GM12873 (cell line): ENCODE data around the gene TYRP1.

Source experiments
- CTCF ChIP-seq: IDR thresholded peaks from 2 replicates; pipeline ENCODE4 v1.5.1; 2012; ENCODE audit warnings: low read depth, mild to moderate bottlenecking, moderate library complexity, low read length, control low read depth; ENCODE audit not compliant: insufficient read depth; ENCODE audit errors: missing control alignments

Gene TYRP1

GRCh38 chr9:12693141-12693540 lies at the start of gene TYRP1:
Gene TYRP1 (plus strand): TSS chr9:12693385. CDS start chr9:12693997, 612 bp downstream.
- TF ChIP-seq CTCF, result no peak

GRCh38 chr9:12643686-12644085 lies 49.5 kb upstream of the TYRP1 start:
- TF ChIP-seq CTCF, result no peak

GRCh38 chr9:12648925-12649324 lies 44.3 kb upstream of the TYRP1 start:
- no peak for TF ChIP-seq CTCF

GRCh38 chr9:12651125-12651524 lies 42.1 kb upstream of the TYRP1 start:
- TF ChIP-seq CTCF, result no peak

GRCh38 chr9:12652973-12653372 lies 40.2 kb upstream of the TYRP1 start:
- TF ChIP-seq CTCF, result no peak

- TF ChIP-seq CTCF, result no peak
Measured at GRCh38 chr9:12656803-12657202, 36.4 kb upstream of the TYRP1 start.

- no peak for TF ChIP-seq CTCF
Measured at GRCh38 chr9:12657233-12657632, 36.0 kb upstream of the TYRP1 start.
